GM12878 (cell line): ENCODE results near the gene RNASE12.

Experiments
- CHD1 ChIP-seq: IDR thresholded peaks from 2 replicates; pipeline ENCODE4 v1.6.1; 2012; ENCODE audit warnings: low read depth, low read length, improper control_type of control experiment
- CTCF ChIP-seq, 3 experiments: IDR thresholded peaks in 2 of 3; conservative IDR thresholded peaks in 1 of 3; 2 replicates each; pipeline ENCODE4 v1.5.1; 2011; ENCODE audit warnings: low read depth in 3 of 3, low read length in 3 of 3, mild to moderate bottlenecking in 3 of 3, control low read depth in 2 of 3, moderate library complexity in 2 of 3, inconsistent platforms in 1 of 3, mixed read lengths in 1 of 3; ENCODE audit not compliant: control insufficient read depth in 2 of 3, insufficient read depth in 1 of 3; ENCODE audit errors: extremely low read depth in 1 of 3
- EED ChIP-seq: sonication (generic); IDR thresholded peaks from 2 replicates; pipeline ENCODE4 v1.6.1; 2016; ENCODE audit warnings: antibody characterized with exemption, low read depth
- EP300 ChIP-seq, 2 experiments: fragments of 150-350 bp in 1 of 2; IDR thresholded peaks; 2 replicates each; pipeline ENCODE4 v1.6.1; 2011 to 2012; ENCODE audit warnings: low read depth in 2 of 2, low read length in 2 of 2, borderline replicate concordance in 1 of 2, improper control_type of control experiment in 1 of 2, inconsistent platforms in 1 of 2; ENCODE audit not compliant: control insufficient read depth in 1 of 2
- EZH2 ChIP-seq: IDR thresholded peaks from 2 replicates; pipeline ENCODE4 v1.6.1; 2012; ENCODE audit warnings: low read depth, mild to moderate bottlenecking, control low read depth, inconsistent platforms, low read length, borderline replicate concordance; ENCODE audit not compliant: control insufficient read depth
- FOXM1 ChIP-seq: IDR thresholded peaks from 2 replicates; pipeline ENCODE4 v1.6.1; 2012; ENCODE audit warnings: low read depth, mild to moderate bottlenecking, inconsistent platforms, low read length, moderate library complexity
- POLR2AphosphoS5 ChIP-seq: IDR thresholded peaks from 2 replicates; pipeline ENCODE4 v1.6.1; 2011; ENCODE audit warnings: mild to moderate bottlenecking, low read length, inconsistent platforms
- RFX5 ChIP-seq: IDR thresholded peaks from 2 replicates; pipeline ENCODE4 v1.6.1; 2011; ENCODE audit warnings: low read depth, low read length, improper control_type of control experiment
- TAF1 ChIP-seq: IDR thresholded peaks from 2 replicates; pipeline ENCODE4 v1.6.1; 2011; ENCODE audit warnings: mild to moderate bottlenecking, low read depth, low read length, borderline replicate concordance
- TARDBP ChIP-seq: IDR thresholded peaks from 2 replicates; pipeline ENCODE4 v1.6.1; 2016; ENCODE audit warnings: borderline replicate concordance
- YBX1 ChIP-seq: fragments of 450-650 bp; IDR thresholded peaks from 2 replicates; pipeline ENCODE4 v1.6.1; 2016; ENCODE audit warnings: antibody characterized with exemption
- YY1 ChIP-seq: IDR thresholded peaks from 2 replicates; pipeline ENCODE4 v1.6.1; 2011; ENCODE audit warnings: low read depth, mild to moderate bottlenecking, low read length
- ZBTB40 ChIP-seq: fragments of 450-650 bp; IDR thresholded peaks from 2 replicates; pipeline ENCODE4 v1.6.1; 2016; ENCODE audit warnings: mild to moderate bottlenecking, moderate library complexity, borderline replicate concordance
- ZNF24 ChIP-seq: fragments of 450-650 bp; IDR thresholded peaks from 2 replicates; pipeline ENCODE4 v1.6.1; 2017; ENCODE audit warnings: antibody characterized with exemption, mild to moderate bottlenecking

GRCh38 chr14:20626274-20626673 is 35.1 kb upstream of the RNASE12 start:
- TF ChIP-seq ZBTB40 (no peak), CTCF (IDR thresholded peaks at IDR 0.05 in 2 of 3, conservative IDR thresholded peaks at IDR 0.05 in 1 of 3; ENCODE audit: control insufficient read depth in 2 of 3, extremely low read depth in 1 of 3, insufficient read depth in 1 of 3, low read depth in 3 of 3, low read length in 3 of 3) (no peak), EP300 (IDR thresholded peaks at IDR 0.05; ENCODE audit: borderline replicate concordance in 1 of 2, control insufficient read depth in 1 of 2, low read depth in 2 of 2, low read length in 2 of 2) (no peak), RFX5 (no peak), EZH2 (no peak), YBX1 (no peak), YY1 (no peak), TAF1 (no peak), ZNF24 (no peak), FOXM1 (no peak), EED (no peak), POLR2AphosphoS5 (no peak), CHD1 (no peak), TARDBP (no peak)
